HG03196 (cell line): ENCODE results near the gene EGFL8.

Experiments used
- ATAC-seq: cut with Tn5 transposase; IDR thresholded peaks from one replicate; pipeline ENCODE4 v1.9.1; 2021; ENCODE audit not compliant: unreplicated experiment

EGFL8 gene

DNA sequence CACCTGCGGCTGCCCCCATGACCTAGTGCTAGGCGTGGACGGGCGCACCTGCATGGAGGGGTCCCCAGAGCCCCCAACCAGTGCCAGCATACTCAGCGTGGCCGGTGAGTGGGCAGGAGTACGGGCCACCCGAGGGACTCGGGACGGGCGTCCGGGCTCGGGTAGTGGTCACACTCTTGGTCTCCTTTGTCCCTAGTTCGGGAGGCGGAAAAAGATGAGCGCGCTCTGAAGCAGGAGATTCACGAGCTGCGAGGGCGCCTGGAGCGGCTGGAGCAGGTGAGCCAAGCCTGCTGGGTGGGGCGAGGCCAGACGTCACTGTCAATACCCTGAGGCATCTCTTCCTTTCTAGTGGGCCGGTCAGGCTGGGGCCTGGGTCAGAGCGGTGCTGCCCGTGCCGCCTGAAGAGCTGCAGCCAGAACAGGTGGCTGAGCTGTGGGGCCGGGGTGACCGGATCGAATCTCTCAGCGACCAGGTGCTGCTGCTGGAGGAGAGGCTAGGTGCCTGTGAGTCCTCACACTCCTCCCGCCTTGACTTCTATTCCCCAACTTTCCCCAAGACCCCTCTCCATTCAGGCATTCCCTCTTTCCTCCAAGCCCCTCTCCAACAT lies 2.9 kb downstream of the EGFL8 start:
- no peak for ATAC-seq

DNA sequence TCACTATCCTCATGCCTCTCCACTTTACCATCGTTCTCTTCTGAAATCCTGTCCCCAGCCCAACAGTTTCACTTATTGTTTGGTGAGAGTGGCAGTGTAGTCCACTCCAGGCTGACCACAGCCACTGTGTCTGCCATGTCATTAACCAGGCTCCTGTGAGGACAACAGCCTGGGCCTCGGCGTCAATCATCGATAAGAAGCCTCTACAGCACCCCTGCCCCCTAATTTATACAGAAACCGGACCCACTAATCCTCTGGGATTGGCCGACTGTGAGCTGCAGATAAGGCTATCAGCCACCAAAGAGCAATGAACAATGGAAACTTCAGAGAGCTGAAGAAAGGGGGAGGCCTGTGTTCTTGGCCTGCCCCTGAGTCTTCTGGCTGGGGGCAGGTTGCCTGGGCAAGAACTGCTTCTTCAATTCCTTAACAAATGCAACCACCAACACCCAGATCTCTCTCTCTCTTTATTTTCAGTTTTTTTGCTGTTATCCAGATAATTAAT lies 3.4 kb downstream of the EGFL8 start:
- no peak for ATAC-seq

DNA sequence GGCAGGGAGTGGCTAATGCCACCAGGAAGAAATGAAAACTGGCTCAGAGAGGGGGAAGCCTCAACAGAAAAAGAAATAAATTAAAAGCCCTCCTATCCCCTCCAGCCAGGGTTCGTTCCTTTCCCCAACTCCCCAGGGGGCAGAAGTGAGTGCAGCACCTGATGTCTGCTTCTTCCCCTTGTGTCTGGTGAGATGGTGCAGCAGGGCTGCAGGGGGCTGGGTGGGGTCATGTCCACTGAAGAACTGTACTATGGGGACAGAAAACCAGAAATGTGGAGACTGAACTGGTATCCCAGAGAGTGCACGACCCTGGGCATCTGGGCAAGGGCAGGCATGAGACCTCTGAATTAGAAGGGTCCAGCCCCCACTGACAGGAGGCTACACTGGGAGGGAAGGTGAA lies 4.0 kb downstream of the EGFL8 start:
- no peak for ATAC-seq

DNA sequence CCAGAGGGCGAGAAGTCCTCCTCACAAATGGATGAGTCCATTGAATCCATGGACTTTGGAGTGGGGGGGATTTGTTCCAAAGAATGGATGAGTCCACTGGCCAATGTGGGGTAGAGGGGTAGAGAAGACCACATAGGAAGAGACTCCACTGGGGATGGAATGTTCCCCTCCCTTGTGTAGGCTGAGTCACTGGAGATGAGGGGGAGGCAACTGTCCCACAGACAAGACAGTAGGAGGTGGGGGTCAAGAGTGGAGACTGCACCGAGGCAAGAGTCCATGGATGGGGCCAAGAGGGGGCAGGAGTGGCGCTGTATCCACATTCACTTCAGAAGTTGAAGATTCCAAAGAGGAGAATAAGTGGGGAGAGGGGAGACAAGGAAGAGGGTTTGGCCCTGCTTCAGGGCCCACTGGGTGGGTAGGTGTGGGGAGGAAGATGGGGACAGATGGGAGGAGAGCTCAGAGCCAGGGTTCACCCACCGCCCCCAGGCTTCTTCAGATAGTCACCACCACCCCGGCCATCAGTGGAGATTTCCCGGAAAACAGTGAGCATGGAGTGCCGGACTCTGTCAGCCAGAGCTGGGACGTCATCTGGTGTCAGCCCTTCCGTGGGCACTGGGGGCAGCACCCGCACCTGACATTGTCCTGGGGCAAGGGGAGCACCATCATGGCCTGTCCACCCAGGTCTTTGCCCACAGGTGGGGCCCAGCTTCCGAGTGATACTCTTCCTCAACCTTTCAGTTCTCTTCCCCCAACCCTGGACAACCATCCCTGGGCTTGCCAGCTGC lies 4.6 kb downstream of the EGFL8 start:
- ATAC-seq: no peak

DNA sequence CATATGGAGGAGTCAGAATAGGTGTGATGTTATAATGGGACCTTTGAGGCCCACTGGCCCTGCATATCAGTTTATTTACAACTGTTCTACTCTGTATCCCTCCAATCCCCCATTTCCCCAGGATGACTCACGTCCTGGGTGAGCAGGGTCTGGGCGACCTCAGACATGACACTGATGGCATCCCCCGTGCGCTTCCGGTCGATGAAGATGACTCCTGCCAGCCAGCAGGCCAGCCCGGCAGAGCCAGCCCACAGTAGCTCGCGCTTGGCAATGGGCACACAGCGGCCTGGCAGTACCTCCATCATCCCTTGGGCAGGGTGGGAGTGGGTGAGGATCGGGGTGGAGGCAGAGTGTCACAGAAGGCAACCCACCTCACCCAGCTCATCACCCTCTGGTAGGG lies 5.9 kb downstream of the EGFL8 start:
- no peak for ATAC-seq

DNA sequence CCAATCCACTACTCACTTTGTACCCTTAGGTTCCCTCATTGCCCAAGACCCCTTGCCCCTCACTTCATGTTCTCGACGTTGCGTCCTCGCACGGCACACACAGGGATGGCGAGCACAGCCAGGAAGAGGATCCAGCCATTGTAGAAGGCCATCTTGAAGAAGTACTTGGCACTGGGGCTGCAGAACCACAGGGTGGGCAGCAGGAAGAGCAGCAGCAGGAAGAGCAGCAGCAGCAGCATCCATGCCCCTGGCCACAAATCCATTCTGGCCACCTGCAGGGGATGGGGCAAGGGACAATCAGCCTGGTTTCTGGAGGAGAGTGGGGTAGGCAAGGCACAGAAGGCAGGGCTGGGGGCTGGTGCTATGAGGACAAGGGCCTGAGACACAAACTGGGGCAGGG lies 6.8 kb downstream of the EGFL8 start:
- no peak for ATAC-seq

DNA sequence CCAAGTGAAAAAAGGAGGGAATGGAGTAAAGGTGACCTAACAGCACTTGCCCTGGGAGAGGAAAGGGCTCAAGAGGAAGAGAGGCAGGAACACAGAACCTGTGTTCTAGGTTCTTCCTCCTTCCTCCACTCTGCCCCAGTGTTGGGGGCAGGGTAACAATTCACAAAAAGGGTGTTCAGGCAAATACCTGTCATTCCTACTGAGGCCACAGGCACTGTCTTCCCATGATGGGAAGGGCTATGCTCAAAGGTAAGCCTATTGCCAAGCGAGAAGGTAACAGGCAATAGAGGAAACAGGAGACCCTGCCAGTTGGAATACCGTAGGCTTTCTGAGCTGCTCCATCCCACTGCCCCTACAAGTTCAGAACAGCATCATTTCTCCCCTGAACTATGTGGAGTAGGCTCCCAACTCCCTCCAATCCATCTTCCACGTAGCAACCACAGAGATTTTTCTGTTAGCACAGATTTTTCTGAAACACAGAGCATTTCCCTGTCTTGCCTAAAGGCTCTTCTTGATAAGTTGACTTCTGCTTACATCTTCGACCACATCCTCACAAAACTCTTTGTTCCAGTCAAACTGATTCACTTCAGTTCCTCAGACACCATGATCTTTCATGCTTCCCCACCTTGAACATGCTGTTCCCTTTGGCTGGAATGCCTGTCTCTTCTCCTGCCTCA lies 8.8 kb downstream of the EGFL8 start:
- no peak for ATAC-seq

DNA sequence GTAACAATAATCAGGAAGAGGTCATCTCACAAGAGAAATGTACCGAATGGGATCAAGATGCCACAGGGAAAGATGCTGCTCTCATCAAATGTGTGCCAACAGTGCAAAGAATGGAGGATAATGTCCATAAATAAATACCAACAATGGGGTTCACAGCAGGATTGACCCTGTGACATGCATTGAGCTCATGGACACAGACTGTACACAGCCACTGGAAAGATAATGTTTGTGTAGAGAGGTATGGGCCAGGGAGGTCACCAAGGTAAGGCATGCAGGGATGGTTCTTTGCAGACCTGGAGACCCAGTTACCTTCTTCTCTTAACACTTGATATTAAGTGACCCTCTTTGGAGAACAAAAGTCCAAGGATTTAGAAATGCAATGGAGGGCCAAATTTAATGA lies 10.0 kb downstream of the EGFL8 start:
- ATAC-seq: no peak

DNA sequence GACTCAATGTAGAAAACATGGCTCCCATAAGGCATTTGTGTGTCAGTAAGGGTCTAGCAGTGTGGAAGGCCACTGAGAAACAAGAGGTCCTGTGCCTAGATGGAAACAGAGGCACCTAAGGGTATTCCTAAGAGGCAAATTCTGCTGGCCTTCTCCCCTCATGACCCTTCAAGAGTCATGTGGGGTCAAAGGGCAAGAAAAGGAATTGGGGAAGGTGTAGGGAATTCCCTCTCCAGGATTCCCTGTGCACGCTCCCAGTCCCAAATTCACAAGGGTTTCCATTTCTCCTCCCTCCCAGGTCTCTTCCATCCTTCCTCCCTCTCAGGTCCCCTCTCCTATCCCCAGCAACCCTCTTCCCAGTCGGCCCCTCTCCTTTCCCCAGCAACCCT lies 10.9 kb downstream of the EGFL8 start:
- no peak for ATAC-seq

DNA sequence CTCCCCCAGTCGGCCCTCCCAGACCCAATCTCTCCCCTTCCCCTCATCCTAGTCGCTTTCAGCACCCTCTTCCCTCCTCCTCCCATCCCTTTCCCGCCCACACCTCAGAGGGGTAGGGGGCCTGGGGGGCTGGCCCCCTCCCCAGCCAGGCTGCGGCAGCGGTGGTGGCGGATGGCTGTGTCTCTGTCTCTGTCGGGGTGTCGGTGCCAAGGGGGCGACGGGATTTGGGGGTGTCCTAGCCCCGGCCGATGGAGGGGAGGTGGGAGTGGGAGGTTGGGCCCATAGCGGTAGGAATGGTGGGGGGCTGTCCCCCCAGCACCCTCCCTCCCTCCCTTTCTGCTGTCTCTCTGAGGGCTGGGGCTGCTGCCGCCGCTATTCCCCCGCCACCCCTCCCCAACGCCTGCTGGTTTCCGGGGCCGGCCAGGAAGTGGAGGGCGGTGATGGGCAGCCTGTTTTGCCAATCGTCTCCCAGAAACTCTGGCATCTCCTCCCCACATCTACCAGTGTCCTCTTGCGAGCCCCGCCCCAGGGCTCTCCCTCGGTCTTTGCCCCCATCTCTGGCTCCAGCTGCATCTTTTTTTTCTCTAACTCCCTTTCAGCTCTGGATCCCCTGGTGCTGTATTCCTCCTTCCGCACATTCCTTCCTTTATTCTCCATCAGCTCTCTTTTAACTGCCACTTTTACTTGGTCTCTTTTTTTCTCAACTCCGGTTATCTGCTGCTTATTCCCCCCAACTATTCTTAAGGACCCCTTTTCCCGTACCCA lies 11.5 kb downstream of the EGFL8 start, which contains the start of gene AGPAT1:
TSS of gene AGPAT1 (minus strand) at position 374 of the 765 bp plus-strand sequence. CDS start 4,588 bp downstream, outside the sequence.
- ATAC-seq: peak; percentile 38

DNA sequence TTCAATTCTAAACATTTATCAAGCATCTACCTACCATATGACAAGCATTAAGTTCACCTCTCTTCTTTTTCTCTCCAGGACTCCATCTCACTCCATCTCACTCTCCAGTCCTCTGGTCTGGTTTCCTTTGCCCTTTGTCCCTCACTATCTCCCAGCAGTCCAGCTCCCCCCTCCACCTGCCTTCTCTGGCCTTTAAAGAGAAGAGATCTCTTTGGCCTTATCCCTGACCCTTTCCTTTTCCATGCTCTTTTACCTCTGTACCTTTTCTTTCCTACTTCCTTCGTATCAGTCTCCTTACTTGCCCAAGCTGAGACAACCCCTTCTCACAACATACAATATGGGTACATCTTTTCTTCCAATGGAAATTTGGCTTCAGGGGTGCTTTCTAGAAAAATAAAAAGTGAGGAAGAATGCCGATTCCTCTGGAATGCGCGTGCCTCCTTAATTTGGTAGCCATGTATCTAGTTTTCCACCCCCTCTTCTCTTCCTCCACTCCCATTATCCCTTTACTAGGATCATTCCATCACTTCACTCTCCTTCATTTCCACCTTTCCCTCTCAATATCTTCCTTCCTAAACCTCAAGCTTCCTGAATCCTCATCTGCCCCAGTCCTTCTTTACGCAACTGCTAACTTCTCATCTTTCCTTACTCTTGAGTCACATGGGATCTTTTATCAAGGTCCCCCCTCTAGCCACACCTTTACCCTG lies 12.2 kb downstream of the EGFL8 start:
- ATAC-seq: no peak

DNA sequence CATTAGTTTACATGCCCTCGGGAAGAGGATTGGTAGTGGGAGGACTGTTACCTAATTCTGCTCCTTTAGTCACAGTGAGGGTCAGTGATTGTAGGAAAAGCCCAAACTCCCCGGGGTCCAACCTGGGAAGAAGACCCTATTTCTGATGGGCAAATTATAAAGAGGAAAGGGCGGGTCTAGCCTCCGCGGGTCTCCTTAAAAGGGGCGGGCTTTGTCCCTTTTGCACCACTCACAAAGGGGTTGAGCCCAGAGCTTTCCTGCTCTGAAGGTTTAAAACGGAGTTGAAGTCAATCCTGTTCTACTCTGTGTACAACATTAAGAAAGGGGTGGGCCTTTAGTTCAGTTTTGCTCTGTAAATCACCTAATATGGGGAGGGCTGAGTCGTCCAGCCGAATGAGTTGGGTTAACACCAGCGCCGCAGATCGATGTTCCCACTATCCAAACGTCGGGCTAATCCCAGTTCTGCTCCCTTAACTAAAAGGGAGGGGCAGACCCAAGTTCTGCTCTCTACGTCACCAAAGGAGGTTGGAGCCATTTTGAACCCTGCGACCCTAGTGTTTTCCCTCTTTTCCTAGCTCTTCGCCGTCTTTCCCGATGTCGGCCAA lies 12.9 kb downstream of the EGFL8 start:
- ATAC-seq: peak; percentile 3

DNA sequence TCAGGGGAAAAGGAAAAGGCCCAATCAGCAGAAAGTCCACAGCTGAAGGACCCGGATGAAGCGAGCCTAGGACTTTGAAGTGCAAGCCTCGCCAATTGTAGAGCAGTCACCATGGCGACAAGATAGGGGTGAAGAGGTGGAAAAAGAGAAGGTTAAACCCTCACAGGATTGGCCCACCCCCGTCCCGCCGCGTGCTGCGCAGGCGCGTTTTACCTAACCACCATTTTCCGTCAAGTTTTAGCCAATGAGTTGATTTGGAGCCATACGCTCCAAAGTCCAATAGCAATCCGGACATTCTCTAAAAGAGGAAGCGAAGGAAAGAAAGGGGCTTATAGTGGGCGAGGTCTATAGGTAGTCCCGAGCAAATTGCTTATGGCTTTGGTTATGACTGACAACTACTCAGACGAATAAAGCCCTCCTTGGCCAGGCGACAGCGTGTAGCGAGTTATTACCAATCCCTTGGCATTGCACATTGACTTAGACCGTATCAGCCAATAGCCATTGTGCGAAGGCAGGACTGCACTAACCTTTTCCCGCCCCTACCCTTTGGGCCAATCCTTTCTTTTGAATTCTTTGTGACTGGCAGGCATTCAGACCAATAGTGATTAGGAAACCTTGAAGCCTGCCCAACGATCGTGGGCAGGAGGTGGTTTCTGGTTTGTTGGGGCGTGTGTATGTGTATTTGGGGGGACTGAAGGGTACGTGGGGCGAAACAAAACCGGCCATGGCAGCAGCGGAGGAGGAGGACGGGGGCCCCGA lies 13.6 kb downstream of the EGFL8 start, which contains the start of gene RNF5:
TSS of gene RNF5 (plus strand) at position 618 of the 759 bp plus-strand sequence. CDS start at position 725, 107 bp downstream.
- peak; percentile 74 for ATAC-seq

DNA sequence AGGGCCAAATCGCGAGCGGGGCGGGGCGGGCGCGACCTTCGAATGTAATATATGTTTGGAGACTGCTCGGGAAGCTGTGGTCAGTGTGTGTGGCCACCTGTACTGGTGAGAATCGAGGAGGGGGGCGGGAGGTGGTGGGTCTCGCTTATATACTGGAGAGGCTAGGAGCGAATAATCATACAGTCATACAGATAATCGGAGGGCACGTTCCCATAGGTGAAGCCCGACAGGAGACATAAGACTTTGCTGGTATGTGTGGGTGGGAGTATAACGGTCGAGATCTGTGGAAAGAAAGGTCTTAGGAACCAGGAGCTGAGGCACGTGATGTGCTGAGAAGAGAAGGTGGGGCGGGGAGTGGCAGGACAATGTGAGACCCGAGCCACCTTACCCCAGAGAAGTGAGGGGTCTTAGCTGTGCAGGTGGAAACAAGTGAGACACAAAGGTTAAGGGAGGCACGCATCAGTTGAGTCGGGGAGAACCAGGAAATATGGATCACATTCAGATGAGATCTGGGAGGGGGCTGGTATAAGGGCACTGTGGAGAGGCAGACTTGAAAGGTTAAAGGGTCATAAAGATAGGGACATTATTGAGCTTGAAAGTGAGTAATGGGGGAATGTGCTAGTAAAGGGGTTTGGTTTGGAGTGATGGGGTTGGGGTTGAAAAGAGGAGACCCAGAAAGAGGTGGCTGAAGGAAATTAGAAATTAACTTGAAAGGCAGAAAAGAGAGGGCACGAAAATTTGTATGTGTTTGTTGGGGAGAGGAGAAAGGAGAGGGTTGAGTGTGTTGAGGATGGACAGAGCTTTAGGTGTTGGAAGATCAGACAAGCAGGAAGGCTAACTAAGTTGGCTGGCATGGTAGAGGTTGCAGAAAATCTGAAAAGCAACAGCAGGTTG lies 14.4 kb downstream of the EGFL8 start:
- ATAC-seq: no peak

DNA sequence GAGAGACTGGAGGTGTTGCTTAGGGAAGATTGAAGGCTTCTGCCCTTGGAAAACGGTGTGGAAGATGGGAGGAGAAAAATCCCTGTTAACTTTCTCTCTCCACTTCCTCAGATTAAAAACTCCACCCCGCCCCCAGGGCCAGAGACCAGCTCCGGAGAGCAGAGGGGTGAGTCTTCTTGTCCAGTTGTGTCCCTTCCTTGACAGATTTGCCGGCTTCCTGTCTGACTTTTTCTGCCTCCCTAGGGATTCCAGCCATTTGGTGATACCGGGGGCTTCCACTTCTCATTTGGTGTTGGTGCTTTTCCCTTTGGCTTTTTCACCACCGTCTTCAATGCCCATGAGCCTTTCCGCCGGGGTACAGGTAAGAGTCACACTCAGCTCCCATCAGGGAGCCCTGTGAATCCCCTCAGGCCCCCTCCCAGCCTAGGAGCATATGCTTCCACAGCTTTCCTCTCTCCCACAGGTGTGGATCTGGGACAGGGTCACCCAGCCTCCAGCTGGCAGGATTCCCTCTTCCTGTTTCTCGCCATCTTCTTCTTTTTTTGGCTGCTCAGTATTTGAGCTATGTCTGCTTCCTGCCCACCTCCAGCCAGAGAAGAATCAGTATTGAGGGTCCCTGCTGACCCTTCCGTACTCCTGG lies 15.5 kb downstream of the EGFL8 start:
- ATAC-seq: no peak

DNA sequence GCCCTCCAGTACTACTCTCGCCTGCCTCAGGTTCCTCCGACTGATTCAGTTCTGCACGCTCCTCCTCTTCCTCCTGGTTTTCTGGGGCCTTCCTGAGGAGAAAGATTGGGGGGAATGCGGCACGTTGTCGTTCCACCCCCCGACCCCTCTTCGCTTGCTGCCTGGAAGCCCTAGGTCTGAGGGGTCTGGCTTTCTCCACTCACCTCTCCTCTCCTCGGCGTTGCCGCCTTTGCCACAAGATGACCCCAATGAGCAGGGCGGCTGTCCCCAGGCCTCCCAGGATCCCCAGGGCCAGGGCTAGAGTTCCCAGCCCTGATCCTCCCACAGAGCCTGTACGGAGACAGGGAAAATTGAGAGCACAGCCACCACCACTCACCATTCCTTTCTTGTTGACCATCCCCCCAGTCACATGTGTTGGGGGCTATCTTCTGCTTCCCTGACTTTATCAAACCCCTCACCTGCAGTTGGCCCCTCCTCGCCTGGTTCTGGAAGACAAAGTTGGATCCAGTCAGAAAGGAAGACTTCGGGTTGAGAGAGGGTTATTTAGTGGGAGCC lies 16.8 kb downstream of the EGFL8 start:
- no peak for ATAC-seq

DNA sequence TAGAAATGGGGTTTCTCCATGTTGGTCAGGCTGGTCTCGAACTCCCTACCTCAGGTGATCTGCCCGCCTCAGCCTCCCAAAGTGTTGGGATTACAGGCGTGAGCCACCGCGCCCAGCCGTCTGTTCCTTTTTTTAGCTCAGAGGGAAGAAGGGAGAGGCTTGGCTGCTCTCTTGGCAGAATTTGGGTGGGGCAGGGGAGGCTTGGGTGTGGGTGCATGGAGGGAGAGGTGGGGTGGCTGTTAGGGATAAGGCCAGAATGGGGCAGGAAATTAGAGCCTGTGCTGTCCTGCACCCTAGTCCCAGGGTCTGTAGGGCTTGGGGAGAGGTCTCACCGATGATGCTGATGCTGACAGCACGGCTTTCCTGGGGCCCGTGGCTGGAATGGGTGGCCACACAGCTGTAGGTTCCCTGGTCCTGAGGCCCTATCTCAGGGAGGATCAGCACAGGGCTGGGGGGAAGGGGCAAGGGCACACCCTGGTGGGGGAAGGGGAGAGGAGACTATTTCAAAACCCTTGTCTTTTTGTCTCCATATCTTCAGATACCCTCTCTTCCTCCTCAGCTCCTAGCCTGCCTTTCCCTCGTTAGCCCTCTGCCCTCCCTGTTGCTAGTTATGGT lies 17.6 kb downstream of the EGFL8 start:
- no peak for ATAC-seq
